CD4-positive, CD25-positive, alpha-beta regulatory T cell (primary cell): ENCODE measurements around the gene SRRM3. TPM values are rescaled to one million over a fixed set of nuclear protein-coding genes. Genes with fewer than 3 reads are reported as not detected.

Source experiments
- ATAC-seq, 2 donors: fragments of 150-1000 bp; cut with Tn5 transposase; one replicate each; pipeline ENCODE4 v1.10.0; 2021; ENCODE audit warnings: low read depth in 2 of 2, moderate number of reproducible peaks in 2 of 2, moderate library complexity in 1 of 2
- DNase-seq, 3 donors: peaks; one replicate each; pipeline versions ENCODE4 v3.0.0 to v3.0.0-alpha.2; 2012 to 2022; ENCODE audit warnings: mixed read lengths in 1 of 3
- H3K27ac ChIP-seq: one replicate; pipeline ENCODE4 v1.7.0; 2013; ENCODE audit warnings: mild to moderate bottlenecking, low read length; ENCODE audit not compliant: insufficient read depth, poor library complexity, severe bottlenecking
- H3K27me3 ChIP-seq: one replicate; pipeline ENCODE4 v1.7.0; 2013; ENCODE audit warnings: low read length; ENCODE audit not compliant: control insufficient read depth, insufficient read depth
- H3K36me3 ChIP-seq: one replicate; pipeline ENCODE4 v1.7.0; 2013; ENCODE audit warnings: mild to moderate bottlenecking, low read length, moderate library complexity; ENCODE audit not compliant: control insufficient read depth, insufficient read depth
- H3K4me1 ChIP-seq: 2 replicates; pipeline ENCODE4 v1.7.0; 2013; ENCODE audit warnings: mild to moderate bottlenecking, low read length; ENCODE audit not compliant: insufficient read depth, control insufficient read depth, poor library complexity, severe bottlenecking
- H3K4me3 ChIP-seq: one replicate; pipeline ENCODE4 v1.7.0; 2013; ENCODE audit warnings: low read depth, mild to moderate bottlenecking, low read length, moderate library complexity
- H3K9me3 ChIP-seq, 2 experiments: 1 replicate in 1 of 2; 2 replicates in 1 of 2; pipeline ENCODE4 v1.7.0; 2013; ENCODE audit warnings: low read length in 2 of 2, mild to moderate bottlenecking in 1 of 2, moderate library complexity in 1 of 2; ENCODE audit not compliant: control insufficient read depth in 2 of 2
- H3K27ac Mint-ChIP-seq, 3 donors: one replicate each; pipeline ENCODE4 v1.8.0; 2020 to 2022; ENCODE audit warnings: mild to moderate bottlenecking in 3 of 3, mixed read lengths in 3 of 3, moderate library complexity in 2 of 3
- H3K27me3 Mint-ChIP-seq: one replicate; pipeline ENCODE4 v1.8.0; 2022; ENCODE audit warnings: mild to moderate bottlenecking, mixed read lengths
- H3K36me3 Mint-ChIP-seq: one replicate; pipeline ENCODE4 v1.8.0; 2020; ENCODE audit warnings: mixed read lengths
- H3K4me1 Mint-ChIP-seq, 4 donors: one replicate each; pipeline ENCODE4 v1.8.0; 2020 to 2022; ENCODE audit warnings: mixed read lengths in 4 of 4, mild to moderate bottlenecking in 1 of 4
- H3K4me3 Mint-ChIP-seq, 4 donors: one replicate each; pipeline ENCODE4 v1.8.0; 2020 to 2022; ENCODE audit warnings: mild to moderate bottlenecking in 4 of 4, mixed read lengths in 4 of 4, moderate library complexity in 3 of 4
- H3K9me3 Mint-ChIP-seq, 7 donors: one replicate each; pipeline ENCODE4 v1.8.0; 2020 to 2022; ENCODE audit warnings: mixed read lengths in 7 of 7, mild to moderate bottlenecking in 3 of 7, moderate library complexity in 2 of 7
- polyA plus RNA-seq, 4 donors: library from polyadenylated mRNA; unstranded; fragments of 300-500 nt; fragmentation: Illumina TruSeq; gene quantifications; one replicate each; pipeline ENCODE4 v1.2.3, GENCODE V29; 2021
- total RNA-seq: library from RNA; stranded (reverse); gene quantifications from one replicate; pipeline ENCODE4 v1.2.3, GENCODE V29; 2022

SRRM3 gene
- total and polyA plus RNA-seq, 5 donors from 2014 or later: not detected

DNA sequence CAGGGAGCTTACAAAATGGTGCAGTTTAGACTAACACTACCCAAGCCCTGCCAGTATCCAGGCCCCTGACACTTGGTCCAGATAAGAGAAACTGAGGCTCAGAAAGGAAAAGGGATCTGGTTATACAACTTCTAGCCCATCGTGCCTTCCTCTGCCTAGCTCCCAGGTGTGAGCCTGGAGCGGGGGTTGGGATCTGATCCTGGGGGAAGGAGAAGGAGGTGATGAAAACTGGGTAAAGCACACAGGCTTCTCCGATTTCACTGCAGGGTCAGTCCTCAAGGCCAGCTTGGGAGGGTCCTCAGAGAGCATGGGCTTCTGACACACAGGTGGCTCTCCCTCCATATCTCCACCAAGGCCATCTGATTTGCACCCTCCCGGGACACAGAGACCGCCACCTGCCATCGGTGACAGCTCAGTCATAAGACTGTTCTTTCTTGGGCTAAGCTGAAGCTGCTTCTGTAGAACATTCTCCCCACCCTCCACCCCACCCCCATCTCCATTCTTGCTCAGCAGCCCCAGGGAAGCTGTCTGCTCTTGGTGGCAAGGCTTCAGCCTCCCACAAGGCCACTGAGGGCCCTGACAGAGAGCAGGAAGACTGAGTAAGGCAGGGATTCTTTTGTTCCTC, 16.4 kb downstream of the SRRM3 start:
- H3K36me3 Mint-ChIP-seq: no peaks in the 10 kb centered on the region
- no peak overlapping the region for H3K4me3 Mint-ChIP-seq
- ATAC-seq (no peak), DNase-seq (no peak)
- no peak overlapping the region for H3K4me3 ChIP-seq
- no peaks in the 10 kb centered on the region for H3K4me1 ChIP-seq
- H3K27ac ChIP-seq: no peak overlapping the region
- no peaks in the 10 kb centered on the region for H3K9me3 ChIP-seq
- no peaks in the 10 kb centered on the region for H3K27me3 ChIP-seq
- H3K36me3 ChIP-seq: no peaks in the 10 kb centered on the region
- H3K27ac Mint-ChIP-seq: no peak overlapping the region
- H3K9me3 Mint-ChIP-seq: peaks cover 0 to 5% (median 0%) of the 10 kb centered on the region in 7 donors
- H3K4me1 Mint-ChIP-seq: peaks cover 0 to 4% (median 0%) of the 10 kb centered on the region in 4 donors
- H3K27me3 Mint-ChIP-seq: peaks cover 30% of the 10 kb centered on the region

DNA sequence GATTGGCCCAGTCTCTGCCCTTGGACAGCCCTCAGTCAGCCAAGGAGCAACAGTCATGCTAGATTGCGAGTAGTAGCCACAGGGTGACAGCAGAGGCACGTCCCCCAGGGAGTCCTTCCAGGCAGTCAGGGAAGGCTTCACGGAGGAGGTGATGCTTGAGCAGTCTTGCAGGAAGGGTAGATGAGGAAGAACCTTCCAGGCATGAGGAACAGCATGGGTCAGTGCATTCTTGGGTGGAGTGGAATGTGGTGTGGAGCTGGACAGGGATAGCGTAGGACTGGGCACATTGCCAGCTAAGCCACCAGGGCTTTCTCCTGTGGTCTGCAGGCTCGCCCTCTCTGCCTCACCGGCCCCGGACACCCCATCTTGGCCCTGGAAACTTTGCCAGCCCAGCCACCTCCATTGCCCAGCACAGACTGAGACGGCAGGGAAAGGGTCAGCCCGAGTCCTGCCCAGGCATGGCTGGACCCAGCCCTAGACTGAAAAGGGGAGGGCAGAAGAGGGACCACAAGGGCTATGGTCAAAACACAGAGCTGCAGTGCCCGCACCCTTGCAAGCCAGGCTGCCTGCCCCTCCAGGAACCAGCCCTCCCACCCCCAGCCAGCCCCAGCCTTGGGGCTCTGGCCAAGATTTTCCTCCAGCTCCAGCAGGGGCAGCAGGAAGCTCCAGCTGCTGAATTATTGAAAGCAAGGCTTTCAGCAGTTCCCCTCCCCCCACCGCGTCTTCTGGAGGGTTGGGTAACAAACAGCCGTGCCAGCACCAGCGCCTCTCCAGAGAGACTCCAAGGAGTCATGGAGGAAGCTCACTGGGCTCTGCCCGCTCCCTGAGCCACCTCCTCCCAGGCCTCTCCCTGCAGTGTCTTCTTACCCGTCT, 18.7 kb downstream of the SRRM3 start:
- H3K4me1 Mint-ChIP-seq: peaks cover 0 to 4% (median 3%) of the 10 kb centered on the region in 4 donors
- H3K9me3 ChIP-seq: no peaks in the 10 kb centered on the region
- ATAC-seq (no peak), DNase-seq (no peak)
- no peaks in the 10 kb centered on the region for H3K36me3 ChIP-seq
- peaks cover 38% of the 10 kb centered on the region for H3K27me3 Mint-ChIP-seq
- no peaks in the 10 kb centered on the region for H3K4me1 ChIP-seq
- H3K4me3 ChIP-seq: no peak overlapping the region
- no peaks in the 10 kb centered on the region for H3K27me3 ChIP-seq
- peaks cover 0 to 5% (median 0%) of the 10 kb centered on the region in 7 donors for H3K9me3 Mint-ChIP-seq
- no peaks in the 10 kb centered on the region for H3K36me3 Mint-ChIP-seq
- no peak overlapping the region for H3K27ac ChIP-seq
- H3K27ac Mint-ChIP-seq: no peak overlapping the region
- no peak overlapping the region for H3K4me3 Mint-ChIP-seq

DNA sequence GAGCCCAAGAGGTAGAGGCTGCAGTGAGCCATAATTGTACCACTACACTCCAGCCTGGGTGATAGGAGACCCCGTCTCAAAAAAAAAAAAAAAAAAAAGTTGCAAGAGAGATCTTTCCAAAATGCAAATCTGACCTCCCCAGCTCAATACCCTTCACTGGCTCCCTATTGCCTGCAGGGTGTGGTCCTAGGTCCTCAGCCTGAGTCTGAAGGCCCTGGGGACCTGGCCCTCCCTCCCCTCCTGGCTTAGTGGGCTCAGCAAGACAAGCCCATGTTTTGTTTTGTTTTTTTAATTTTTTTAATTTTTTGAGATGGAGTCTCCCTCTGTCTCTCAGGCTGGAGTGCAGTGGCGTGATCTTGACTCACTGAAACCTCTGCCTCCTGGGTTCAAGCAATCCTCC, 20.6 kb downstream of the SRRM3 start:
- Mint-ChIP-seq H3K27ac (no peak overlapping the region), H3K9me3 (peaks cover 0 to 4% (median 1%) of the 10 kb centered on the region in 7 donors), H3K4me1 (peaks cover 0 to 5% (median 4%) of the 10 kb centered on the region in 4 donors), H3K36me3 (no peaks in the 10 kb centered on the region), H3K4me3 (no peak overlapping the region), H3K27me3 (peaks cover 34% of the 10 kb centered on the region)
- no peaks in the 10 kb centered on the region for H3K36me3 ChIP-seq
- ATAC-seq: no peak
- no peaks in the 10 kb centered on the region for H3K4me1 ChIP-seq
- no peak for DNase-seq
- no peak overlapping the region for H3K27ac ChIP-seq
- H3K9me3 ChIP-seq: no peaks in the 10 kb centered on the region
- no peaks in the 10 kb centered on the region for H3K27me3 ChIP-seq
- no peak overlapping the region for H3K4me3 ChIP-seq

DNA sequence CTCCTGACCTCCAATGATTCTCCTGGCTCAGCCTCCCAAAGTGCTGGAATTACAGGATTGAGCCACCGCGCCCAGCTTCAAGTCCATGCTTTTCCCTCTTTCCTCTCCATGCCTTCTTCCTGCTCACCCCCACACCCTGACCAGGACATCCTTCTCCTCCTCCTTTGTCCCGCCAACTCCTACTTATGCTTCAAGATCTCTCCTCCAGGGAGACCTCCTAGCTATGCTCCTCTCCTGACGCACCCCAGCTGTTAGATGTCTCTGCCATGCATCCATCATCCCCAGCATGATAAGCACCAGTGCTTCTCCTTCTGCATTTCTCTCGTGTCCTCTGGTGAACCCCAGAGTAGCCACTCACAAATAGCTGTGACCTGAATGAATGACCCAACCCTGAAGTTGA, 21.1 kb downstream of the SRRM3 start:
- Mint-ChIP-seq H3K36me3 (no peaks in the 10 kb centered on the region), H3K27ac (no peak overlapping the region), H3K4me3 (no peak overlapping the region), H3K4me1 (peaks cover 0 to 5% (median 4%) of the 10 kb centered on the region in 4 donors), H3K9me3 (peaks cover 0 to 4% (median 1%) of the 10 kb centered on the region in 7 donors), H3K27me3 (peaks cover 37% of the 10 kb centered on the region)
- no peak overlapping the region for H3K27ac ChIP-seq
- no peaks in the 10 kb centered on the region for H3K4me1 ChIP-seq
- no peak for DNase-seq
- H3K27me3 ChIP-seq: no peaks in the 10 kb centered on the region
- H3K4me3 ChIP-seq: no peak overlapping the region
- ATAC-seq: no peak
- H3K9me3 ChIP-seq: no peaks in the 10 kb centered on the region
- no peaks in the 10 kb centered on the region for H3K36me3 ChIP-seq

DNA sequence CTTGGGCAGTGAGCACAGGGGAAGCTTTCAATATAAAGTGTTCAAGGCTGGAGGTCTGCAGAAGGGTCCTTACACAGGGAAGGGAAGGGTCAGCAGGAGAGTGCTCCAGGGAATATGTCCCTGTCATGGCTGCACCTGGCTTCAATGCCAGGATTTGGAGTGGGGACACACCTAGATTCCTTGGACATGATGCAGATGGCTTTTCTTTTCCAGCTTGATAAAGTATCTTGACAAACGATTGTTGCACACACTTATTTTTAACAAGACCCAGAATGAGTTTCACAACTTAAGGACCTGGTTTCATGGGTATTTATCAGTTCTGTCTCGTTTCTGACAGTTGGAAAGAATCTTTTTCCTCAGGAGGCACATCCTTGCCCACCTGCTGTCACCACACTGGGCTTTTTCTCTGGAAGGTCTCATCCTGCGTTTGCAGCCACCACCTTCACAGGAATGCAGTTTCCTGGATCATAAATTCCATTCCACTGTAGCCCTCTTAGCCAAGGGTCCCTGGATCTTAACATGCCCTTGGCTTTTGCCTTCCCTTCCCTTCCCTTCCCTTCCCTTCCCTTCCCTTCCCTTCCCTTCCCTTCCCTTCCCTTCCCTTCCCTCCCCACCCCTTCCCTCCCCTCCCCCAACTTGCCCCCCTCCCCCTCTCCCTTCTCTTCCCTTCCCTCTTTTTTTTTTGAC, 21.7 kb downstream of the SRRM3 start:
- Histone ChIP-seq H3K27me3 (no peaks in the 10 kb centered on the region), H3K4me3 (no peak overlapping the region), H3K4me1 (no peaks in the 10 kb centered on the region), H3K36me3 (no peaks in the 10 kb centered on the region), H3K9me3 (no peaks in the 10 kb centered on the region), H3K27ac (no peak overlapping the region)
- H3K27me3 Mint-ChIP-seq: peaks cover 35% of the 10 kb centered on the region
- H3K4me1 Mint-ChIP-seq: peaks cover 0 to 5% (median 4%) of the 10 kb centered on the region in 4 donors
- H3K9me3 Mint-ChIP-seq: peaks cover 0 to 4% (median 1%) of the 10 kb centered on the region in 7 donors
- H3K27ac Mint-ChIP-seq: no peak overlapping the region
- H3K4me3 Mint-ChIP-seq: no peak overlapping the region
- DNase-seq (no peak), ATAC-seq (no peak)
- H3K36me3 Mint-ChIP-seq: no peaks in the 10 kb centered on the region

DNA sequence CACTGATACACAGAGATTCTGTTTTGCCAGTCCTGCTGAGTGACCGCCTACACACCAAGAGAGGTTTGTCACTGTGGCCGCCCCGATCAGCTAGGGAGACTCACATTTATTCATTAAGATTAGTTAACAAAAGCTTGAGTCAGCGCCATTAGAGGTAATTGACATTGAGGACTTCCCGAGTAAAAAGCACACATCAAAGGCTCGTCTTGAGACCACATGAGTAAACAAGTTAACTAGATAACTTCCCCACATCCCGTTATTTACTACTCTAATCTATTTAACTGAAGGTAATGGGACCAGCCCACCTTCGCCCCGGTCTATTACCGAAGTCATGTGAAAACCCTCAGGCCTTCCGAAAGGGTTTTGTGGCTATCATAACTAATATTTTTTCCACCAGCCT, 23.0 kb downstream of the SRRM3 start:
- Histone ChIP-seq H3K36me3 (no peaks in the 10 kb centered on the region), H3K4me1 (no peaks in the 10 kb centered on the region), H3K27me3 (no peaks in the 10 kb centered on the region), H3K4me3 (no peak overlapping the region), H3K27ac (no peak overlapping the region), H3K9me3 (no peaks in the 10 kb centered on the region)
- DNase-seq (no peak), ATAC-seq (no peak)
- Mint-ChIP-seq H3K27ac (no peak overlapping the region), H3K4me1 (peaks cover 0 to 5% (median 4%) of the 10 kb centered on the region in 4 donors), H3K27me3 (peaks cover 35% of the 10 kb centered on the region), H3K36me3 (no peaks in the 10 kb centered on the region), H3K9me3 (peaks cover 0 to 4% (median 1%) of the 10 kb centered on the region in 7 donors), H3K4me3 (no peak overlapping the region)

DNA sequence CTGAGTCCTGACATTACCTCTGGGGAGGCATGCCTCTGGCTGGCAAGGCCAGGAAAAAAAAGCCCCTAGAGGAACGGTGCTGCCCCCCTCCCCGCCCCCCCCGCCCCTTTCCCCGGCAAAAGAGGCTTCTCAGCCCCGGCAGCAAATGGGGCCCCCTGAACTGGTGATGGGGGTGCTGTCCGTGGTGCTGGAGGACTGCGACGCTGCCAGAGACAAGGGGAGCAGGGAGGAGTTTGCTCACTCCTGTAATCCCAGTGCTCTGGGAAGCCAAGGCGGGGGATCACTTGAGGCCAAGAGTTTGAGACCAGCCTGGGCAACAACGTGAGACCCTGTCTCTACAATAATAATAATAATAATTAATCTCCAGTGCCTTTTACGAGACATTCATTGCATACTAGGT, 23.7 kb downstream of the SRRM3 start:
- no peaks in the 10 kb centered on the region for H3K36me3 Mint-ChIP-seq
- Histone ChIP-seq H3K27ac (no peak overlapping the region), H3K9me3 (no peaks in the 10 kb centered on the region), H3K36me3 (no peaks in the 10 kb centered on the region), H3K4me1 (no peaks in the 10 kb centered on the region), H3K4me3 (no peak overlapping the region), H3K27me3 (no peaks in the 10 kb centered on the region)
- H3K4me1 Mint-ChIP-seq: peaks cover 0 to 5% (median 4%) of the 10 kb centered on the region in 4 donors
- H3K27ac Mint-ChIP-seq: no peak overlapping the region
- peak in 1 of 3 donors; percentile 11 for DNase-seq
- no peak for ATAC-seq
- no peak overlapping the region for H3K4me3 Mint-ChIP-seq
- H3K27me3 Mint-ChIP-seq: peaks cover 36% of the 10 kb centered on the region
- H3K9me3 Mint-ChIP-seq: peaks cover 0 to 4% (median 1%) of the 10 kb centered on the region in 7 donors
